K562 (cell line): ENCODE data around the gene ARRDC5. TPM values are rescaled to one million over a fixed set of nuclear protein-coding genes. Genes with fewer than 3 reads are reported as not detected.

Experiments used
- ATAC-seq: fragments of 200-7000 bp; cut with Tn5 transposase; 3 replicates; pipeline ENCODE4 v1.9.1; 2020; ENCODE audit warnings: moderate library complexity
- BruUV-seq: library from RNA; stranded (reverse); fragments of 400-500 nt; replicated peaks from 2 replicates; lab custom pipeline; 2021; lab: Mats Ljungman, UMichigan
- CTCF ChIA-PET: fragments of 300-600 bp; formaldehyde crosslinking; extraction: SDS; loops from one replicate; lab custom pipeline; 2021; ENCODE audit warnings: low intra/inter-chr PET ratio; lab: Yijun Ruan, JAX
- POLR2A ChIA-PET: fragments of 300-600, 350-650 bp; sonication (Branson Sonifier 250); formaldehyde crosslinking; extraction: SDS; loops from one replicate; lab custom pipeline; 2021; ENCODE audit warnings: antibody characterized with exemption, inconsistent platforms; lab: Yijun Ruan, JAX
- DNase-seq, 4 experiments: peaks; one replicate each; pipeline versions ENCODE4 v3.0.0 to v3.0.0-alpha.2; 2011 to 2018; ENCODE audit warnings: low spot score in 3 of 4, mixed read lengths in 3 of 4; ENCODE audit errors: extremely low read depth in 1 of 4
- FAIRE-seq: peaks from 2 replicates; lab custom pipeline; 2011; peaks lifted over from hg19 to GRCh38; lab: Jason Lieb, UNC
- H2AFZ ChIP-seq: 2 replicates; pipeline ENCODE4 v1.6.0; 2011; ENCODE audit warnings: low read depth, low read length, control low read depth, inconsistent platforms
- H3K27ac ChIP-seq: fragments of 200-600 bp; 3 replicates; pipeline ENCODE4 v1.8.0; 2011; ENCODE audit warnings: low read depth, mild to moderate bottlenecking, control low read depth, inconsistent platforms, low read length, moderate library complexity, mixed read lengths; ENCODE audit errors: extremely low read depth
- H3K27me3 ChIP-seq, 2 experiments: fragments of 300-600 bp in 1 of 2; 2 replicates in 1 of 2; 3 replicates in 1 of 2; pipeline versions ENCODE4 v1.6.0 to v1.8.0; 2011; ENCODE audit warnings: inconsistent platforms in 2 of 2, low read length in 2 of 2, mild to moderate bottlenecking in 1 of 2, mixed read lengths in 1 of 2, moderate library complexity in 1 of 2; ENCODE audit not compliant: control insufficient read depth in 2 of 2, insufficient read depth in 2 of 2
- H3K36me3 ChIP-seq: fragments of 300-600 bp; 3 replicates; pipeline ENCODE4 v1.8.0; 2011; ENCODE audit warnings: mild to moderate bottlenecking, low read length, inconsistent platforms; ENCODE audit not compliant: control insufficient read depth, insufficient read depth
- H3K4me1 ChIP-seq, 2 experiments: fragments of 200-600 bp in 1 of 2; replicated peaks in 1 of 2; 2 replicates in 1 of 2; 3 replicates in 1 of 2; pipeline versions ENCODE4 v1.5.1 to v1.8.0; 2011; ENCODE audit warnings: inconsistent platforms in 2 of 2, low read length in 2 of 2, mild to moderate bottlenecking in 1 of 2, mixed read lengths in 1 of 2, moderate library complexity in 1 of 2; ENCODE audit not compliant: control insufficient read depth in 2 of 2, insufficient read depth in 2 of 2
- H3K4me2 ChIP-seq: 2 replicates; pipeline ENCODE4 v1.6.1; 2011; ENCODE audit warnings: low read length, control low read depth, inconsistent platforms, mixed read lengths; ENCODE audit not compliant: insufficient read depth
- H3K4me3 ChIP-seq: fragments of 200-600 bp; sonication (generic), shearing (Covaris generic); 2 replicates; pipeline ENCODE4 v1.5.1; 2016; ENCODE audit warnings: control low read depth, inconsistent platforms
- H3K79me2 ChIP-seq: fragments of 200-600 bp; 3 replicates; pipeline ENCODE4 v1.8.0; 2011; ENCODE audit warnings: low read length, inconsistent platforms; ENCODE audit not compliant: control insufficient read depth, insufficient read depth
- H3K9ac ChIP-seq, 2 experiments: 2 replicates each; pipeline versions ENCODE4 v1.6.0 to v1.6.1; 2011; ENCODE audit warnings: low read depth in 2 of 2, low read length in 2 of 2, control low read depth in 1 of 2, inconsistent platforms in 1 of 2, mild to moderate bottlenecking in 1 of 2, mixed read lengths in 1 of 2; ENCODE audit not compliant: insufficient read depth in 1 of 2
- H3K9me1 ChIP-seq: one replicate; pipeline ENCODE4 v1.6.0; 2011; ENCODE audit warnings: inconsistent platforms, mild to moderate bottlenecking, low read length, moderate library complexity; ENCODE audit not compliant: control insufficient read depth, insufficient read depth
- H3K9me3 ChIP-seq: replicated peaks from 2 replicates; pipeline ENCODE4 v1.5.1; 2011; ENCODE audit warnings: low read depth, low read length, inconsistent platforms; ENCODE audit not compliant: control insufficient read depth, insufficient read depth
- H4K20me1 ChIP-seq: replicated peaks from 2 replicates; pipeline ENCODE4 v1.6.1; 2011; ENCODE audit warnings: low read length, inconsistent platforms, mixed read lengths; ENCODE audit not compliant: control insufficient read depth, insufficient read depth
- BCOR ChIP-seq: fragments of 450-650 bp; IDR thresholded peaks from 2 replicates; pipeline ENCODE4 v1.6.1; 2016
- PTBP1 ChIP-seq: fragments of 200-400 bp; formaldehyde crosslinking; IDR thresholded peaks from 2 replicates; pipeline ENCODE4 v1.6.1; 2017; ENCODE audit warnings: low read depth, low read length
- PURB ChIP-seq: sonication (generic); formaldehyde crosslinking; IDR thresholded peaks from 2 replicates; pipeline ENCODE4 v1.9.0; 2021; ENCODE audit warnings: low read depth, mild to moderate bottlenecking, missing genetic modification reagents
- RBM14 ChIP-seq: fragments of 200-400 bp; formaldehyde crosslinking; IDR thresholded peaks from 2 replicates; pipeline ENCODE4 v1.6.1; 2018; ENCODE audit warnings: low read depth, mild to moderate bottlenecking, low read length, moderate library complexity, borderline replicate concordance; ENCODE audit not compliant: insufficient read depth
- RBM25 ChIP-seq: fragments of 200-400 bp; formaldehyde crosslinking; IDR thresholded peaks from 2 replicates; pipeline ENCODE4 v1.6.1; 2018; ENCODE audit warnings: low read length, low read depth, moderate library complexity; ENCODE audit not compliant: severe bottlenecking
- SMARCA5 ChIP-seq: fragments of 450-650 bp; IDR thresholded peaks from 2 replicates; pipeline ENCODE4 v1.6.1; 2016
- ZFP36 ChIP-seq: fragments of 150-350 bp; IDR thresholded peaks from 2 replicates; pipeline ENCODE4 v1.6.1; 2018; ENCODE audit warnings: low read length, low read depth; ENCODE audit not compliant: partially characterized antibody
- ZNF436 ChIP-seq: fragments of 250-450, 450-650 bp; sonication (Bioruptor Pico); formaldehyde crosslinking; IDR thresholded peaks from 2 replicates; pipeline ENCODE4 v1.7.0; 2020; ENCODE audit warnings: mild to moderate bottlenecking
- WGBS: fragments of 100-300 bp; shearing (Covaris generic); methylation state at CpG from one replicate; pipeline ENCODE4 v1.1.6; 2016; ENCODE audit warnings: low coverage, mixed read lengths; ENCODE audit not compliant: insufficient coverage; ENCODE audit errors: missing lambda C conversion rate; 5-methylcytosine and 5-hydroxymethylcytosine counted together
- in situ Hi-C: fragments of 300-500 bp; cut with MboI; formaldehyde crosslinking; loops from 4 replicates; pipeline ENCODE4 v1.15.0; 2018; ENCODE audit warnings: inconsistent platforms, mixed read lengths
- intact Hi-C: fragments of 100-400 bp; cut with micrococcal nuclease; formaldehyde crosslinking; loops from 2 replicates; pipeline ENCODE4 v1.14.2; 2022
- polyA plus RNA-seq, 8 experiments: library from polyadenylated mRNA; depleted of rRNA in 4 of 8; stranded (reverse) in 5 of 8; unstranded in 3 of 8; fragments of >200 nt; fragmentation: Nextera tagmentation in 2 of 8; fragmentation: Illumina TruSeq in 1 of 8; extraction: Ambion mirVana in 2 of 8; extraction: Trizol in 1 of 8; gene quantifications; 2 replicates each; pipeline versions ENCODE4 v1.2.1 to v1.2.3, GENCODE V29; 2011 to 2014; ENCODE audit warnings: inconsistent platforms in 1 of 8, missing spikeins in 1 of 8
- total RNA-seq, 7 experiments: library from RNA; depleted of rRNA in 6 of 7; stranded (reverse); fragments of >200 nt in 6 of 7; fragmentation: Illumina TruSeq in 2 of 7; extraction: Trizol in 2 of 7; gene quantifications; 2 replicates each; pipeline versions ENCODE4 v1.2.1 to v1.2.3, GENCODE V29; 2011 to 2021; ENCODE audit warnings: low replicate concordance in 1 of 7

The ARRDC5 gene
- total and polyA plus RNA-seq, 9 of the 15 experiments (the other 6 are each of a cell fraction or from before 2014, with no cell fraction given): not detected

GRCh38 chr19:4844348-4845179 lies 58.1 kb downstream of the ARRDC5 start:
- no TSS peak for BruUV-seq
- FAIRE-seq (no peak), DNase-seq (peak in 1 of 4 experiments; percentile 6)
- H3K9ac ChIP-seq: no peak overlapping the region
- H3K4me3 ChIP-seq: no peak overlapping the region
- peaks cover 5 to 8% of the 10 kb centered on the region in 2 experiments; a peak in 4 of 5 replicates for H3K4me1 ChIP-seq
- TF ChIP-seq SMARCA5 (peak; percentile 64; the same call in 1 of the 2 replicates), RBM25 (peak; percentile 85), ZNF436 (CRISPR knock-in tag) (peak; percentile 62; the same call in 1 of the 2 replicates), RBM14 (no peak), BCOR (peak; percentile 83), PTBP1 (0 out of 2 replicates have a peak, but pooled peaks have one; percentile 54), PURB (CRISPR knock-in tag) (no peak), ZFP36 (peak; percentile 96)
- TF ChIP-seq, all 486 proteins: peak for 6
- H3K9me3 ChIP-seq: no peaks in the 10 kb centered on the region
- in situ Hi-C loops (no loop called here), intact Hi-C loops (no loop called here)
- 69% methylated on average over 8 of the region's 10 CpGs for whole genome bisulfite sequencing
- H3K79me2 ChIP-seq: no peaks in the 10 kb centered on the region; the same call in 2 of the 3 replicates
- no peak overlapping the region for H3K27ac ChIP-seq
- H3K4me2 ChIP-seq: no peak overlapping the region
- no peaks in the 10 kb centered on the region for H3K27me3 ChIP-seq
- H4K20me1 ChIP-seq: no peaks in the 10 kb centered on the region
- peaks cover 52% of the 10 kb centered on the region; the same call in 2 of the 3 replicates for H3K36me3 ChIP-seq
- CTCF ChIA-PET: no interaction called here
- no peaks in the 10 kb centered on the region for H3K9me1 ChIP-seq
- no peak overlapping the region for H2AFZ ChIP-seq
- POLR2A ChIA-PET: interaction anchor here (0.6 to 0.9 kb wide), 3 partner anchors 52 to 684 kb away, joined by 3 to 5 read pairs (median 4); no protein-coding TSS in a partner anchor
- no peak for ATAC-seq
